ENCODE data around the gene ATAD3C.

The ATAD3C gene

GRCh38 chr1:1430992-1431844 is 18.3 kb upstream of the ATAD3C start:
- no peak for DNase-seq (ENCODE audit: low spot score)

- DNase-seq (ENCODE audit: low spot score) = no peak
These were observed 17.6 kb upstream of the ATAD3C start for GRCh38 chr1:1431845-1432273.

DNA sequence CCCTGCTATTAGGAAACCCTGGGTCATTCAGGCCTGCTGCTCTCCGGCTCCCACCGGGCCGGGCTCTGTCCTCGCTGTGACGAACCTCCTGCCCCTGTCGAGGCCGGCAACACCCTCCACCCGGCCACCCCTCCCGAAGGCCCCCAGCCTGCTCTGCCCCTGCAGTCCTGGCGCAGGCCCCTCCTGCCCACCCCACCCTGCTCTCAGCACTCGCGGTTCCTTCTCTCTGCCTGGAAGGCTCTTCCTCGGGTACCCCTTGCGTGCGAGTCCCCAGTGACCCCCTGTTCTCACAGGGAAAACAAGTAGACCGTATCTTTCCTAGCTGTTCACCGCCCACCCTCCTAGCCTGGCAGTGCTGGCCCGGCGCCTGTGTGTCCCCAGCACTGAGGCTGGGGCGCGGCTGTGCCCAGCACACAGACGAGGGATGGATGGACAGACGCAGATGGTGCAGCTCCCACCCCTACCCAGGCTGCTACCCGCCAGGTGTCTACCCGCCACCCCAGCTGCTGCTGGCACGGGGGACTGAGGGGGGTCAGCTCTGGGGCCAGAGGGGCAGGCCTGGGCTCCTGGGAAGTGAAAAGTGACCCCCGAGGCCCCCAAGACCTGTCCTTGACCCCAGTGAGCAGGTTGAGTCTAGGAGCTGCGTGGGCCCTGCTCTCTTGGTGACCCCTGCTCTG is 17.1 kb upstream of the ATAD3C start:
- DNase-seq (ENCODE audit: low spot score) = no peak

GRCh38 chr1:1432951-1433803 is 16.3 kb upstream of the ATAD3C start:
- DNase-seq (ENCODE audit: low spot score) = no peak

- no peak for DNase-seq (ENCODE audit: low spot score)
These were observed 15.7 kb upstream of the ATAD3C start for GRCh38 chr1:1433804-1434130.

DNA sequence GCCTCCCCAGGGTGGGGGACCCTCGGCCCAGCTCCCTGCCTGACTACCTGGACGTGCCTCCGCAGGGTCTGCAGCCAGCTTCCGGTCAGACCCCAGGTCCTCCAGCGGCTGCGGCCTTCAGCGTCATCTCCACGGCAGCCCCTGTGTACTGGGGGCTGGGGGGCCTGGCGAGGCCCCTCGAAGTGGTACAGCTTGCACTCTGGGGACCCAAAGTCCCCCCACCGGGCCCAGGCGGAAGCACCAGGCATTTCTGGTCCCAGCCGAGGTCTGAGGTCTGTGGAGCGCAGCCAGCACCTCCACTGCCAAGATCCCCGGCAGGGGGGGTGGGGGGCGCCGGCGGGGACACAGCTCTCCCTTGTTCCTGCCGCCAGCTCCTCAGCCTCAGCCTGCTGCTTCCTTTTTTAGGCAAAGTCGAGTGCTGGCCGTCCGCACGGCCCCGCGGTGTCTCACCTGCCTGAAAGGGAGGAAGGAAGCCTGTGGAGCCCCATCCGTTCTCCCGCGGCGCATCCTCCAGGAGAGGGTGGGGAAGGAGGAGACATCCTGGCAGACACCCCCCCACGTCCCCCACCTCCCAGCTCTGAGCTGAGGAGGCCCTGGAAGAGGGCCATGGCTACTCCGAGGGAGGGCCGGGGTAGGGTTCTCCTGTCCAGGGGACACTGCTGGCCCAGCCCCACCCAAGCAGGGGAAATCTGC is 15.2 kb upstream of the ATAD3C start:
- no peak for DNase-seq (ENCODE audit: low spot score)

DNA sequence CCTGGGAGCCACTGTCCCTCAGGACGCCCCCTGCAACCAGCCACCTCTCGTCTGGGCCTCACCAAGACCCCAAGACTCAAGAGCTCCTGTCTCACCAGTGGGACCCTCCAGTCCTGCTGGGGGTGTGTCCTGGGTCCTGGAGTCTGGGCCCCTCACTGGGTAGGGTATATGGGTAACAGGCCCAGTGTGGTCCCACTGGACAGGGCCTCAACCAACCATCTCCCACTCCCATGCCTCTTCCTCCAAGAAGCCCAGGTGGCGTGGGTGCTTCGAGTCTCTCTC is 14.7 kb upstream of the ATAD3C start:
- DNase-seq (ENCODE audit: low spot score) = no peak

DNA sequence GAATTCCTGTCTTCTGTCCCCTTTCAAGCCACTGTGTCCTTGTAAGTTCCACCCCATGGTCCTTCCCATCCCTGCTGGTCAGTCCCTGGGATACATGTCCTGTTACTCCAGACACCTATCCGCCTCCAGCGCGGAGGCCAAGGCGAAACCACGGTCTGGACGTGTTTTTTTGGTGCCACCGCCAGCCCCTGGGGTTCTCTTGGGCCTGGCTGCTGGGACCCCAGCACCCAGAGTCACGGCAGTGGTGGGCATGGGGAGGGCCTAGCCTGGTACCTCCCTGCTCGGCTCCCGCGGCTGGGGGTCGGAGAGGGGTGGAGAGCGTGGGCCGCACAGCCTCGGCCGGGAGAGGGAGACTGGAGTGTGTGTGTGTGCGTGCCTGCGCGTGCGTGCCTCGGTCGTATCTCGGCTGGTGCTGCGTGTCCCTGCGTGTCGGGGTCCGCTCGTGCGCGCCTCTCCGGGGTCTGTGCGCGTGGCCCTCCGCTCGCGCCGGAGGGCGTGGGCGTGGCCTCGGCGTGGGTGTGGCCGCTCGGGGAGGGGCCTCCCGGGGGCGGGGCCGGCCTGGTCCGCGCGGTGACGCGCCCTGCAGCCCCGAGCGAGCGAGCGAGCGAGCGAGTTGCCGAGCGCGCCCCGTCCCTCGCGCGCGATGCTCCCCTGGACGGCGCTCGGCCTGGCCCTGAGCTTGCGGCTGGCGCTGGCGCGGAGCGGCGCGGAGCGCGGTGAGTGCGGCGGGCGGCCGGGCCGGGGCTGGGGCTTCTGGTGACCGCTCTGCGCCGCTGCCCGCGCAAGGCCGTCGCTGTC is 14.2 kb upstream of the ATAD3C start, which contains the start of gene VWA1:
Gene VWA1, plus strand, starts transcription at position 585 of the 798 bp plus-strand sequence. Its CDS starts 59 bp downstream, at position 644.
- DNase-seq (ENCODE audit: low spot score) = no peak

DNA sequence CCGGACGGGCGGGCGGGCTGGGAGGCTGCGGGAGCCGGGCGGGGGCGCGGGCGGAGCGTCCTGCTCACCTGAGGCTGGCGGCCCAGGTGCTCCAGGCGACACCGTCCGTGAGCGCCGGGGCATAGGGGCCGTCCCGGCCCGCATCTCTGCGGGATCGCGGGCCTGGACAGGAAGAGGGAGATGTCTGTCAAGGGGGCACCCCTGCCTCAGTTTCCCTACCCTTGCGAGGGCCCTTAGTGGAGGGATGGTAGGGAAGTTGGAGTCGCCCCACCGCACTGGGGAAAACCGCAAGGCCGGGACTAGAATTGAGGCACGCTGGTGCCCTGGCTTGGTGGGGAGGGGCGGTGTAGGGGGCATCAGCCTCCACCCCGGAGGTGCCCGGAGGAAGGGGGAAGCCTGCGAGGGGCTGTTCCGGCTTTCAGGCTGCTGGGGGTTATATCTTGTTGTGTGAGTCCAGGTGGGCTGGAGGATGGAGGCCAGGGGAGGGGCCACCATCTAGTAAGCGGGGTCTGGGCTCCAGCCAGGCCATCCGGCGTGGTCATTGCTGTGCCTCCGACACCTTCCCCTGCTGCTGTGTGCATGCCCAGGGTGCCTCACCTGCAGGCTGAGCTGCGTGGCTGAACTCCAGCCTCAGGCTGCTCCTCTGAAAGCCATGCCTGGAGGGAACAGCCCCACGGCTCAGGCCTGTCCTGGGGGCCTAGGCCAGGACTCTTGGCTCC is 13.4 kb upstream of the ATAD3C start:
- DNase-seq (ENCODE audit: low spot score) = no peak

GRCh38 chr1:1436630-1437032 is 12.9 kb upstream of the ATAD3C start:
- no peak for DNase-seq (ENCODE audit: low spot score)

GRCh38 chr1:1437033-1437903 is 12.2 kb upstream of the ATAD3C start:
- DNase-seq (ENCODE audit: low spot score) = no peak

DNA sequence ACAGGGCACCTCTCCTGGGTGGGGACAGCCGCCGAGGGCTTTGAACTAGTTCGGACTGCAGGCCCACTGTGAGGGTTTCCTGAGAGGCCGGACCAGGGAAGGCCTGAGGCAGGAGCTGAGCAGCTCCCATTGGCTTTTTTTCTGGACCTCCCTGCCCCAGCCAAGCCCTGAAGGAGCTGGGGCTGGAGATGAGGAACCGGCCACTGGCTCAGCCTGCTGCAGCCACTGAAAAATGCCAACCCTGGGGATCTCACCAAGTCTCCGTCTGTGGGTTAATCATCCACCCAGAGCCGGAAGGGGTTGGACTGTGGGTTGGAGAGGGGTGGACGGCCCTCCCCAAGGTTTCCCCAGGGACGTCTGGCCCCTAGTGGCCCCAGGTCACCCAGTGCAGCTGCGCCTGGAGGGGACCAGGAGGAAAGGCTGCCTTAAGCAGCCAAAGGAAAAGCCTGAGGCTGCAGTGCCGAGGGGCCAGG is 11.5 kb upstream of the ATAD3C start:
- DNase-seq (ENCODE audit: low spot score) = no peak

GRCh38 chr1:1438531-1439381 is 10.7 kb upstream of the ATAD3C start:
- DNase-seq (ENCODE audit: low spot score) = no peak

DNA sequence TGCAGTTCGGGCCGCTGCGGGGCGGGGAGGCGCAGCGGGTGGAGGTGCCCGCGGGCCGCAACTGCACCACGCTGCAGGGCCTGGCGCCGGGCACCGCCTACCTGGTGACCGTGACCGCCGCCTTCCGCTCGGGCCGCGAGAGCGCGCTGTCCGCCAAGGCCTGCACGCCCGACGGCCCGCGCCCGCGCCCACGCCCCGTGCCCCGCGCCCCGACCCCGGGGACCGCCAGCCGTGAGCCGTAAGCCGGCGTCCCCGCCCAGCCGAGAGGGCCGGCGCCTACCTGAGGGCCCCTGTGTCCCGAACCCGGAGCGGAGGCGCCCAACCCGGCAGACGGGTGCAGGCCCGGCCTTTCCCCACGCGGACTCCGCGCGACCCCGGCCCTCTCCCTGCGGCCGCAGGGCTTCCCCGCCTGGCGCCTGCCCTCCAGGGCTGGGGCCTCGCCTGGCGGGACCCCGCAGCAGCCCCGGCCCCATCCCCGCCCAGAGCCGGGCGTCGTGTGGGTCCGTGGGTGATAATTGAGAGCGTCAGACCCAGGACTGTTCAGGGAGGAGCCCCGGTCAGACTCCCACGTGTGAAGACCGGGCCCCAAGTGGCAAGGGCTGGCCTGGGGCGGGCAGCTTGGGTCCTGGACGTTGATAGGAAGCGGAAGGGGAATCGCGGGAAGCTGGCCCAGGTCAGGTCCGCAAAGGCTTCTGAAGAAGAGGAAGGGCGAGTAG is 9.8 kb upstream of the ATAD3C start:
- DNase-seq (ENCODE audit: low spot score) = no peak

- no peak for DNase-seq (ENCODE audit: low spot score)
These were observed 9.1 kb upstream of the ATAD3C start for GRCh38 chr1:1440262-1441001.

- DNase-seq (ENCODE audit: low spot score) = no peak
These were observed 8.2 kb upstream of the ATAD3C start for GRCh38 chr1:1441002-1441888.
